Stimulated activated naive CD8-positive, alpha-beta T cell treated with anti-CD3 and anti-CD28 coated beads, Interleukin-15, amount 100 ng/mL, for 72 hours (primary cell): ENCODE measurements around the gene IRAK3.

ENCODE experiments used
- ATAC-seq: fragments of 150-1000 bp; cut with Tn5 transposase; 2 replicates; pipeline ENCODE4 v1.10.0; 2021; ENCODE audit warnings: mild to moderate bottlenecking, moderate library complexity
- DNase-seq, 2 donors: peaks; one replicate each; pipeline ENCODE4 v3.0.0; 2021 to 2022
- H3K27ac Mint-ChIP-seq, 2 donors: one replicate each; pipeline ENCODE4 v1.8.0; 2022; ENCODE audit warnings: mild to moderate bottlenecking in 2 of 2, mixed read lengths in 2 of 2, moderate library complexity in 2 of 2
- H3K27me3 Mint-ChIP-seq: one replicate; pipeline ENCODE4 v1.8.0; 2022; ENCODE audit warnings: mixed read lengths
- H3K4me1 Mint-ChIP-seq: one replicate; pipeline ENCODE4 v1.8.0; 2022; ENCODE audit warnings: mild to moderate bottlenecking, mixed read lengths
- H3K4me3 Mint-ChIP-seq, 2 donors: one replicate each; pipeline ENCODE4 v1.8.0; 2022; ENCODE audit warnings: mild to moderate bottlenecking in 2 of 2, mixed read lengths in 2 of 2, moderate library complexity in 1 of 2
- H3K9me3 Mint-ChIP-seq, 2 donors: one replicate each; pipeline ENCODE4 v1.8.0; 2022; ENCODE audit warnings: mixed read lengths in 2 of 2

IRAK3 gene

DNA sequence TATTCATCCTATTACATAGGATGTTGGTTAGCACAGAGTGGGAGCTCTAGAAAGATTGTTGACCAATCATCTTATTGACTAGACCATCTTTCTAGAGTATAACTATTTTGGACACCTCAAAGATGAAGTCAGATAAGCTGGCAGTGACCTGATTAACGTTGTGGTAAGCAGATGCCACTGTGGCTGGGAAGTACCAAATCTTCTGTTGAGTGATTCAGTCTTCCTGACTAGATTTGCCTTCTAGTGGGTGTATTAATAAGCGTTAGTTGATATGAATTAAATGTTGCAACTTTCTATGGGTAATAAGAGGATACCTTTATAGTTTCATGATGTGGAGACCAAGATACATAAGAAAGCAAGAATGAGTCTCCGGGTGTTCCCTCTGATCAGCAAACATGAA, 62.0 kb downstream of the IRAK3 start:
- ATAC-seq (no peak), DNase-seq (no peak)
- Mint-ChIP-seq H3K27ac (no peak overlapping the region), H3K4me1 (no peaks in the 10 kb centered on the region), H3K27me3 (peaks cover 9% of the 10 kb centered on the region), H3K9me3 (no peaks in the 10 kb centered on the region), H3K4me3 (no peak overlapping the region)

DNA sequence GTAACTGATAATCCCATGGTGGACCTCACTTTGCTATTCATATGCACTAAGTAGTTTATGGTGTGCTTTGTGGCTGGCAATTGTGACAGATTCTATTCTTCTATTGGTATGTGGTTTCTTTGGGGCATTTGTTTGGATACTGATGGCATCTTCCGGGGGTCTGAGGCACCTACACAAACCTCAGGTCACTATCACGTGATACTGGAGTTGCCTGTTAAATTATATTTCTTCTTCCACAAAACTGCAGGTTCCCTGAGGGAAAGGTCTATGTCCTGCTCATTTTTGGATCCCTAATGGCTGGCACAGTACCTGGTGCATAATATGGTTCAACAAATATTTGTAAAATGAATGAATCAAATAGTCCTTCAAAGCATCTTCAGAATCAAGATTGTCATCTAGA, 63.8 kb downstream of the IRAK3 start:
- Mint-ChIP-seq H3K9me3 (no peaks in the 10 kb centered on the region), H3K27ac (no peak overlapping the region), H3K27me3 (peaks cover 6% of the 10 kb centered on the region), H3K4me3 (no peak overlapping the region), H3K4me1 (no peaks in the 10 kb centered on the region)
- no peak for ATAC-seq
- no peak for DNase-seq

DNA sequence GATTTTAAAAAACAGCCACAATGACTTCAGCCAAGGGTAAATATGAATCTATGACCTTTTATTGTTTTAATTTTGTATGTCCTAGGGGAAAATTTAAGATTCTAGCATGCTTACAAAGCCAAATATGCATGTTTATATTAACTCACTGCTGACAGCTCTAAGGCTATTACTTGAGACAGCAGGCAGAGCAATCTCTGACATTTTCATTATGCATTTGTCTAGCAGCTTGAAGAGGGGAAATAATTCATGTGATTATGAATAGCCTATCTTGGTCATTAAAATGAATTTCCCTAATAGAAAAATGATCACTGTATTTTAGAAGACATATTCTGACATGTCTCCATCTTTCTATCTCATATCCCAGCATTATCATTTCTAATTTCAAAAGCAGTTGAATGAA, 66.7 kb downstream of the IRAK3 start:
- H3K4me3 Mint-ChIP-seq = no peak overlapping the region
- DNase-seq = no peak
- H3K9me3 Mint-ChIP-seq = no peaks in the 10 kb centered on the region
- no peaks in the 10 kb centered on the region for H3K4me1 Mint-ChIP-seq
- peaks cover 6% of the 10 kb centered on the region for H3K27me3 Mint-ChIP-seq
- H3K27ac Mint-ChIP-seq = no peak overlapping the region
- ATAC-seq = no peak

DNA sequence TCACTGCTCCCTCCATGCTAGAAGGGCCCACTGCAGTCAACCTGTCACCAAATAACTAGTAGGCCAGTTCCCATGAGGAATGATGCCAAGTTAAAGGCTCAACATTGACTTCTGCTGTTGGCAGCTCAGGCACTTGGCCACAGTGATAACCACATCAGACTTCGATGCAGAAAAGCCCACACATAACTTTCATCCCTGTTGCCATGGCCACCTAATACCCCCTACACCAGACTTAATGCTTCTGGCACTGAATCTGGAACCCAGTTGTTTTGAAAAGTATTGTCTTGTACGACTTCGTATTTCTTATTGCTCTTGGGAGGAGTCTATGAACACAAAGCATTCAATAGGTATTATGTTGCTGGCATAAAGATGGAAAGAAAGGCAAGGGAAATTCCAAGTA, 69.0 kb downstream of the IRAK3 start:
- H3K9me3 Mint-ChIP-seq = no peaks in the 10 kb centered on the region
- H3K4me1 Mint-ChIP-seq = no peaks in the 10 kb centered on the region
- no peak for ATAC-seq
- no peaks in the 10 kb centered on the region for H3K27me3 Mint-ChIP-seq
- no peak for DNase-seq
- no peak overlapping the region for H3K27ac Mint-ChIP-seq
- H3K4me3 Mint-ChIP-seq = no peak overlapping the region

DNA sequence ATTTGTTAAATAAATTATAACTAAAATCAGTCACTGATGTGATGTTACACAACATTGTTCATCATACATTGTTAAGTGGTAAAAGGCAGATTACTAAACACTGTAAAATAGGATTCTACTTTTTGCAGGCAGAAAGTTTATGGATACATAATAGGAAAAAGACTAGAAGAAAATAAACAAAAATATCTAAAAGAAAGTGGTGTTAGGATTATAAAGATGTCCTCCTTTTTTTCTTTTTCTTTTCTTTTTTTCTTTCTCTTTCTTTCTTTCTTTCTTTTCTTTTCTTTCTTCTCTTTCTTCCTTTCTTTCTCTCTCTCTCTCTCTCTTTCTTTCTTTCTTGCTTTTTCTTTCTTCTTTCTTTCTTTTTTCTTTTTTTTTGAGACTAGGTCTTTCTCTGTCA, 73.7 kb downstream of the IRAK3 start:
- Mint-ChIP-seq H3K27me3 (no peaks in the 10 kb centered on the region), H3K4me3 (no peak overlapping the region), H3K4me1 (no peaks in the 10 kb centered on the region), H3K9me3 (no peaks in the 10 kb centered on the region), H3K27ac (no peak overlapping the region)
- no peak for ATAC-seq
- no peak for DNase-seq

DNA sequence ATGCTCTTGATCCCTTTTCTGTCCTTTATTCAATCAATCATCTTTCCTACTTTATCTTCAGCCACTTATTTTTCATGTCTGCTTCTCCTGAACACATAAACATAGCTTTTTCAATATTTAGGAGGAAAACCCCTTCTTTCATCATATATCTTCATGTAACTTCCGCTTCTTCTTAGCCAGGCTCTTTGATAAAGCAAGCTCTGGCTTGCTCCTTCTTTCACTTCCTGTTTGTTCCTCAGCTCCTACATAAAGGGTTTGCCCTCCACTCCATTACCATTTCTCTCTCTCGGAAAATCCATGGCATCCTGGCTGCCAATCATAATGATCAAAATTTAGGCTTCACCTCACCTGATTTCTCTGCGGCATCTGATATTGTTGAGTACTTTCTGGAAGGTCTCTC, 79.5 kb downstream of the IRAK3 start:
- ATAC-seq = no peak

DNA sequence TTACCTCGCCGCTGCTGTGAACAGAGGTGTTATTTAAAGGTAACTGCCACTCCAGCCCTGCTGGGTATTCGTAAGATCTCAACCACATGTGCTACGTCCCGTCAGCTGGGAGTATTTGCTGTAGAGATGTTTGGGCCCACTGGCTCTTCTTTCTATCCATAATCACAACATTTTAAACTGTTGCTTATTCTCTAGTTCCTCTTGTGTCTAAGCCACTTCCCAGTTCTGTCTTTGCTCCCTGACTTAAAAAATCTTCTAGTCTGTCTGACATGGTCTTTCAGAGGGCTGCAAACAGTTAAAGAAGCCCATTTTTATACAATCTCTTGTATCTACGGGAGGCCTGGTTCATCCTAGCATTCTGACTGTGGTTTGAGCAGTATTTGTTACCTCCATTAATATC, 80.1 kb downstream of the IRAK3 start:
- H3K27ac Mint-ChIP-seq = no peak overlapping the region
- no peaks in the 10 kb centered on the region for H3K9me3 Mint-ChIP-seq
- no peaks in the 10 kb centered on the region for H3K27me3 Mint-ChIP-seq
- ATAC-seq = no peak
- no peak for DNase-seq
- H3K4me1 Mint-ChIP-seq = no peaks in the 10 kb centered on the region
- no peak overlapping the region for H3K4me3 Mint-ChIP-seq

More for the DNA sequence above, 79.5 kb downstream of the IRAK3 start:
- Mint-ChIP-seq H3K4me3 (no peak overlapping the region), H3K27ac (no peak overlapping the region), H3K9me3 (no peaks in the 10 kb centered on the region), H3K4me1 (no peaks in the 10 kb centered on the region), H3K27me3 (no peaks in the 10 kb centered on the region)
- DNase-seq = no peak

DNA sequence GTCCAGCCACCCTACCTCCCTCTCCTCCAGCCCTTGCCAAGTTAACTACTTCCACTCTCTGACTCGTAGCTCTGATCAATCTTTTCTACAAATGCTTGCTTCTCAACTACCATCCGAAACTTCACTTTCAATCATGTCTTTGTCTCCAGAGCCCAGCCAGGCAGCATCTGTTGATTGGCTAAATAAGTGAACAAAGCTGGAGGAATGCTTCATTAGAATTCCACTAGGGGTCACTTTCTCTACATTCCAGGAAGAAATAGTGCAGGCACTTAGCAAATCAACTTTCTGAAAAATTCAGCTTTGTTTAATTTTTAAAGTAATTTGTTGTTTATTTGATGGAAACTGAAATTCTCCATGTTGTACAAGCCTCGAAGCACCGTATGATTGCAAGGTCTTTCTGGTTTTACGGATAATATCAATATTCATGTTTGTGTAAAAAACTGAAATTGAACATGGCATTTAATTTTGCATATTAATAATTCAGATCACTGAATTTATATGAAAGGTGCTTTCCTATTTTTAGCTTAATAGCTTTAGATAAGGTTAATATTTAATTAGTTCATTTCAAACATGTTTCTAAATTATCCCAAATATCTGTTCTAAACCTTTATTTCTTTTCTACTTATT, 80.9 kb downstream of the IRAK3 start:
- Mint-ChIP-seq H3K4me1 (no peaks in the 10 kb centered on the region), H3K27me3 (no peaks in the 10 kb centered on the region), H3K27ac (peak overlapping the region in 1 of 2 donors; percentile 84), H3K4me3 (no peak overlapping the region), H3K9me3 (no peaks in the 10 kb centered on the region)
- DNase-seq (peak in 1 of 2 donors; percentile 15), ATAC-seq (peak; percentile 58)

DNA sequence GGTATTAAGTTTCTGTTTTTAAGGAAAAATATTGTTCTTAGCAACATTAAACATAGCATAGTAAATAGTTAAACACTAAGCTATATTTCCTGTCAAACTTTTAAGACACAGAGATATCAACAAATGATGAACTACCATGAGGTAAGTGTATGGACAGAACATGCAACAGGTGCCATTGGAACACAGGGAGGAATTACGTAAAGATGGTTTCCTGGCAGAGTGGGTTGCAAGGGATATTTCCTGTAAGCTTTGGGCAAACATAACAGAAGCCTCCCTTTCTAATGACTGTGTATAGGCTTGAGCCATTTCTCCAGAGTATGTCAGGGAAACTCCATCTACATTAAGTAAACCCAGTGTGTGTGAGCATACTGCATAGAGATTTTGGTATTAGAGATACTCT, 81.6 kb downstream of the IRAK3 start:
- no peak for DNase-seq
- Mint-ChIP-seq H3K4me3 (no peak overlapping the region), H3K4me1 (no peaks in the 10 kb centered on the region), H3K27me3 (no peaks in the 10 kb centered on the region), H3K27ac (no peak overlapping the region), H3K9me3 (no peaks in the 10 kb centered on the region)
- no peak for ATAC-seq

DNA sequence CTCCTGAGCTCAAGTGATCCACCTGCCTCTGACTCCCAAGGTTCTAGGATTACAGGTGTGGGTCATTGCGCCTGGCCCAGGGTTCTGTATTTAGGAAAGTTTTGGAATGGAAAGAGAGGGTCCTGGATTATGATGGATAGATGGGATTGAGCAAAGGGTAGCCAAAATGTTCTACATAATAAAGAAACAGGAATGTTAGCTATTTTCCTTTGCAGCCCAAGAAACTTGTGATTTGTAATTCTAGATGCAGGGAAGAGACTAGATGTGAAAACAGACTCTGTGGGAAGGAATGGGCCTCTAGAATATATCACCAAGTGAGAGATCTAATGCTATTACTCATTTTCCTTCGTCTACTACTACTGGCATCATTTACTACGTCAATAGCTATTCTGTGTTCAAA, 83.6 kb downstream of the IRAK3 start:
- H3K27me3 Mint-ChIP-seq = no peaks in the 10 kb centered on the region
- no peaks in the 10 kb centered on the region for H3K9me3 Mint-ChIP-seq
- ATAC-seq = no peak
- H3K4me1 Mint-ChIP-seq = no peaks in the 10 kb centered on the region
- H3K4me3 Mint-ChIP-seq = no peak overlapping the region
- no peak overlapping the region for H3K27ac Mint-ChIP-seq
- DNase-seq = no peak

DNA sequence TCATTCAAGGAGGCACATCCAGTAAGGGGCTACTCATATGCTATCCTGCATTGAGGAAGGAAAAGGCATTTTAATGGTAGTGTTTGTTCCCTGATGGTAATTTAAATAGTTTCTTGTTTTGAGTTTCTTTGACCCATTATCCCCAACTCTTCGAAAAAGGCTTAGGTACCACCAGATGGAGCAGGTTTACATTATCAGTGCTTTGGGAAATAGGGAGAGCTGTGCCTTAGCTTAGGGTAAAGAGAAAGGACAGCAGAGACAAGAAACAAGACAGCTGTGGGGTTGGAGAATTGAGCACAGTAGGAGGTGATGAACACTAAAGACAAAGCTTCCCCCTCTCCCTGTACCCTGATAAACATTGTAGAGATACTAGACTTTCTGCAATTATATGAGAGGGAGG, 84.1 kb downstream of the IRAK3 start:
- no peak overlapping the region for H3K27ac Mint-ChIP-seq
- no peak for ATAC-seq
- no peaks in the 10 kb centered on the region for H3K9me3 Mint-ChIP-seq
- no peak overlapping the region for H3K4me3 Mint-ChIP-seq
- H3K27me3 Mint-ChIP-seq = no peaks in the 10 kb centered on the region
- no peaks in the 10 kb centered on the region for H3K4me1 Mint-ChIP-seq
- DNase-seq = no peak

DNA sequence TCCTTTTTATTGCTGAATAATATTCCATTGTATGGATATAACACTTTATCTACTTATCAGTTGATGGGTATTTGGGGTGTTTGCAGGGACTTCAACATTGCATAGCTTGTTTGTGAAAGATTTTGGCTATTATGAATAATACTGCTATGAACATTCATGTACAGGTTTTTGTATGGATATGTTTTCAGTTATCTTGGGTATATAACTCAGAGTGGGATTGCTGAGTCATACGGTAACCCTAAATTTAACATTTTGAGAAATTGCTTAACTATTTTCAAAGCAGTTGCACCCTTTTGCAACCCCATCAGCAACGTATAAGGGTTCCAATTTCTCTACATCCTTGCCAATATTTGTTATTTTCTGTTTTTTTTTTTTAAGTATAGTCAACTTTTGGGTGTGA, 86.0 kb downstream of the IRAK3 start:
- Mint-ChIP-seq H3K4me3 (no peak overlapping the region), H3K4me1 (peaks cover 3% of the 10 kb centered on the region), H3K9me3 (no peaks in the 10 kb centered on the region), H3K27ac (no peak overlapping the region), H3K27me3 (no peaks in the 10 kb centered on the region)
- DNase-seq (no peak), ATAC-seq (no peak)

DNA sequence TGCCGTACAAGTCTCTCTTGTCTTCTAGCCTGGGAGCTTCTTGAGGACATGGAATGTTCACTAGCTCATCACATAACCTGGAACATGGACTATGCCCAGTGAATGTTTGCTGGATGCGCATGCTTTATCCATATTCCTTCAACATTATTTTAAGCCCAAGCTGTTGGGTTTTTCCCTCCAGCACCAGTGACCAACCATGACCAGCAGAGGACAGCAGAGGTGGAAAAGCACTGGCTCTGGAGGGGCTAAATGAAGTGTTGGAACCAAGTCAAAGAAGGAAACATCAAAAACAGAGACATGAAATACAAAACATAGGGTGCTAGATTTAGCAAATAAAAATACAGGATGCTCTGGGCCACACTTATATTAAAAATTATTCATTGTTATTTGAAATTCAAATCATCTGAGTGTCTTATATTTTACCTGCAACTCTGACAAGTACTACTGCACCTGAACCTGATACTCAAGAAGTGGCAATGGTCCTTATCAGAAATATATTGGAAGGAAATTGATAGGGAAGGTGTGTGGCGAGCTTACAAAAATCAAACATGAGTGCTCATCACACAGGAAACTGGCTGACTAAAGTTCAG, 90.2 kb downstream of the IRAK3 start:
- Mint-ChIP-seq H3K27ac (no peak overlapping the region), H3K4me1 (peaks cover 7% of the 10 kb centered on the region), H3K27me3 (no peaks in the 10 kb centered on the region), H3K9me3 (peaks cover 11 to 12% of the 10 kb centered on the region in 2 donors), H3K4me3 (no peak overlapping the region)
- ATAC-seq (peak; percentile 67), DNase-seq (peak in 1 of 2 donors; percentile 28)

DNA sequence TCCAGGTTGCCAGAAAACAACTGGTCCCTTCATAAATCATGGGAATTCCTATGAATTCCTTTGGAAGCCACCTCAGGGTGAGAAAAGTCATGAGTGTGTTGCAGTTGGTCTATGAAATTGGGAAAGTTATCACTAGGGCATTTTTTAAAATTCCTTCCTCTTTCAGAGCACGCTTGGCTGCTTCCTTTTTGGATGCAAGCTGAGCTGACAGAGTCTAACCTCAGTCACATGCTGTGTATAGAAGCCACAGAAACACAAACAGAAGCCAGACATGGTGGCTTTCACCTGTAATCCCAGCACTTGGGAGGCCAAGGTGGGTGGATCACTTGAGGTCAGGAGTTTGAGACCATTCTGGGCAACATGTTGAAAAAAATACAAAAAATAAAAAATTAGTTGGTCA, 91.5 kb downstream of the IRAK3 start:
- Mint-ChIP-seq H3K4me1 (peaks cover 7% of the 10 kb centered on the region), H3K4me3 (no peak overlapping the region), H3K27me3 (no peaks in the 10 kb centered on the region), H3K9me3 (peaks cover 11 to 12% of the 10 kb centered on the region in 2 donors), H3K27ac (no peak overlapping the region)
- DNase-seq (no peak), ATAC-seq (no peak)

DNA sequence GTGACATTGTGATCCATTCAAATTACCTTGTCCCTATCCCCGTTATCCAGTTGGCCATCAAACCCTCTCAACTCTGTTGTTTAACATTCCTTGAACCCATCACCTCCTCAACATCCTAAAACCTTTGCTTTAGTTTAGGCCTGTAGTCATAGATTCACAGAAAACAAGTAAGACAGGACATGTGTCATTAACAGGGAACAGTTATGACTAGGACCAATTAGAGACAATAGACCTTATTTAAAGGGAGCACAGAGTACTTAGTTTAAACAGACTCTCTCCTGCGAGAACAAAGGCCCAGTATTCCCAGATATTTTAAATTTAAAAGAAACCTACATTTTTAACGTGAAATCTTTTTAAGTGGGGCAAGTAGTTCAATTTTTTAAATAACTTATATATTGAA, 93.2 kb downstream of the IRAK3 start:
- peaks cover 21% of the 10 kb centered on the region for H3K4me1 Mint-ChIP-seq
- ATAC-seq (no peak), DNase-seq (no peak)
- peaks cover 12 to 14% of the 10 kb centered on the region in 2 donors for H3K9me3 Mint-ChIP-seq
- no peak overlapping the region for H3K27ac Mint-ChIP-seq
- no peak overlapping the region for H3K4me3 Mint-ChIP-seq
- no peaks in the 10 kb centered on the region for H3K27me3 Mint-ChIP-seq

DNA sequence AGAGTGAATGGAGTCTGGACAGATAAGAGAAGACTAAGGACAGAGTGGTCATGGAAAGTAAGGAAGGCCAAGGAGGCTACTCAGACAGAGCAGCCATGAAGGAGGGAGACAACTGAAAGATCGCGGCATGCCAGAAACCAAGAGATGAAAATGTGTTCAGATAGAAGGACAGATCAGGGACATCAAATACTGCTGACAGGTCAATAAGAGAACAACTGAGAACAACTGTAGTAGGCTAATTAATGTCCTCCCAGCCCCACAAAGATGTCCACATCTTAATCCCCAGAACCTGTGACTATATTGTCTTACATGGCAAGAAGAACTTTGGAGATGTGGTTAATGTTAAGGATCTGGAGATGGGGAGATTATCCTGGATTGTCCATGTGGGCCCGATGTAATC, 98.3 kb downstream of the IRAK3 start:
- DNase-seq (no peak), ATAC-seq (no peak)
- Mint-ChIP-seq H3K4me3 (no peak overlapping the region), H3K27ac (peak overlapping the region in 1 of 2 donors; percentile 1), H3K4me1 (peaks cover 52% of the 10 kb centered on the region), H3K27me3 (no peaks in the 10 kb centered on the region), H3K9me3 (peaks cover 0 to 5% of the 10 kb centered on the region in 2 donors)

DNA sequence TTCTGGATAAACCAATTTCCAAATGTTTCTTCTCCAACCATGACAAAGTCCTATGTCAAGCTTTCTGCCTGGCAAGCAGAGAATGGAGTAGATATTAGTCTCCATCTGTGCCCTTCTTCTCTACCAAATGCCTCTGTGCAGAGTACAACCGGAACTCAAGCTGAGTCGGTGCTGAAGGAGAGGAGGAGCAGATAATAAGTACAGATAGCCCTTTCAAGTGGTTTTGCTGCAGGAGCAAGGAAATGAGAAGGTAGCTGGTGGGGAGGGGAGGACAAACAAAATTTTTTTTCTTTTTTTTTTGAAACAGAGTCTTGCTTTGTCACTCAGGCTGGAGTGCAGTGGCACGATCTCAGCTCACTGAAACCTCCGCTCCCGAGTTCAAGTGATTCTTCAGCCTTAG, 99.1 kb downstream of the IRAK3 start:
- H3K27ac Mint-ChIP-seq = no peak overlapping the region
- peak overlapping the region; percentile 8 to 44 for H3K4me3 Mint-ChIP-seq
- ATAC-seq = peak; percentile 88
- H3K4me1 Mint-ChIP-seq = peaks cover 52% of the 10 kb centered on the region
- peaks cover 0 to 5% of the 10 kb centered on the region in 2 donors for H3K9me3 Mint-ChIP-seq
- H3K27me3 Mint-ChIP-seq = no peaks in the 10 kb centered on the region
- DNase-seq = peak; percentile 23 to 27
